Measurements from ENCODE around the gene MAN1A2.

DNA sequence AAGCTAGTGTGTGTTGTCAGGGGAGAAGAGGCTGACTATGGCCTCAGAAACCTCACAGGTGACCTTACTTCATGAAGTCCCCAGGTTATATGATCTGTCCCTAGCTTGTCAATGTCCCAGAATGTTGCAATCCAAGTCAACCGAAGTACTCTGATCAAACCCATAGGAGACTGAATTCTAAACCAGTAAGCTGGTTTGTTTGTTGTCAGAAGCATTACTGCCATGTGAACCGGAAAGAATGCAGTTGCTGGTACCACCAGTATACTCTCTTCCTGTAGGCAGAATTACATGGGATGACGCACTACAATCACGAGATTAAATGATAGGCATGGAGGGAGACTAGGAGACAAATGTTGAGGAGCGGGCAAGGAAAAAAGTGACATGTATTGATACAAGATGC lies 26.1 kb upstream of the MAN1A2 start:
- TF ChIP-seq ZBTB1 (tag by site-specific recombination; IDR thresholded peaks at IDR 0.05) (no peak), ZFP41 (tag by site-specific recombination; IDR thresholded peaks at IDR 0.05; ENCODE audit: borderline replicate concordance) (no peak), ZNF223 (tag by site-specific recombination; IDR thresholded peaks at IDR 0.05) (no peak), ZNF155 (tag by site-specific recombination; IDR thresholded peaks at IDR 0.05) (no peak), ZNF707 (tag by site-specific recombination; IDR thresholded peaks at IDR 0.05) (no peak), YY1 (tag by site-specific recombination; IDR thresholded peaks at IDR 0.05) (no peak), ZNF324 (tag by site-specific recombination; IDR thresholded peaks at IDR 0.05) (no peak)
- TF ChIP-seq, protein P1, sequence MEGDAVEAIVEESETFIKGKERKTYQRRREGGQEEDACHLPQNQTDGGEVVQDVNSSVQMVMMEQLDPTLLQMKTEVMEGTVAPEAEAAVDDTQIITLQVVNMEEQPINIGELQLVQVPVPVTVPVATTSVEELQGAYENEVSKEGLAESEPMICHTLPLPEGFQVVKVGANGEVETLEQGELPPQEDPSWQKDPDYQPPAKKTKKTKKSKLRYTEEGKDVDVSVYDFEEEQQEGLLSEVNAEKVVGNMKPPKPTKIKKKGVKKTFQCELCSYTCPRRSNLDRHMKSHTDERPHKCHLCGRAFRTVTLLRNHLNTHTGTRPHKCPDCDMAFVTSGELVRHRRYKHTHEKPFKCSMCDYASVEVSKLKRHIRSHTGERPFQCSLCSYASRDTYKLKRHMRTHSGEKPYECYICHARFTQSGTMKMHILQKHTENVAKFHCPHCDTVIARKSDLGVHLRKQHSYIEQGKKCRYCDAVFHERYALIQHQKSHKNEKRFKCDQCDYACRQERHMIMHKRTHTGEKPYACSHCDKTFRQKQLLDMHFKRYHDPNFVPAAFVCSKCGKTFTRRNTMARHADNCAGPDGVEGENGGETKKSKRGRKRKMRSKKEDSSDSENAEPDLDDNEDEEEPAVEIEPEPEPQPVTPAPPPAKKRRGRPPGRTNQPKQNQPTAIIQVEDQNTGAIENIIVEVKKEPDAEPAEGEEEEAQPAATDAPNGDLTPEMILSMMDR (tag by site-specific recombination; IDR thresholded peaks at IDR 0.05) = no peak
- TF ChIP-seq, protein P2, sequence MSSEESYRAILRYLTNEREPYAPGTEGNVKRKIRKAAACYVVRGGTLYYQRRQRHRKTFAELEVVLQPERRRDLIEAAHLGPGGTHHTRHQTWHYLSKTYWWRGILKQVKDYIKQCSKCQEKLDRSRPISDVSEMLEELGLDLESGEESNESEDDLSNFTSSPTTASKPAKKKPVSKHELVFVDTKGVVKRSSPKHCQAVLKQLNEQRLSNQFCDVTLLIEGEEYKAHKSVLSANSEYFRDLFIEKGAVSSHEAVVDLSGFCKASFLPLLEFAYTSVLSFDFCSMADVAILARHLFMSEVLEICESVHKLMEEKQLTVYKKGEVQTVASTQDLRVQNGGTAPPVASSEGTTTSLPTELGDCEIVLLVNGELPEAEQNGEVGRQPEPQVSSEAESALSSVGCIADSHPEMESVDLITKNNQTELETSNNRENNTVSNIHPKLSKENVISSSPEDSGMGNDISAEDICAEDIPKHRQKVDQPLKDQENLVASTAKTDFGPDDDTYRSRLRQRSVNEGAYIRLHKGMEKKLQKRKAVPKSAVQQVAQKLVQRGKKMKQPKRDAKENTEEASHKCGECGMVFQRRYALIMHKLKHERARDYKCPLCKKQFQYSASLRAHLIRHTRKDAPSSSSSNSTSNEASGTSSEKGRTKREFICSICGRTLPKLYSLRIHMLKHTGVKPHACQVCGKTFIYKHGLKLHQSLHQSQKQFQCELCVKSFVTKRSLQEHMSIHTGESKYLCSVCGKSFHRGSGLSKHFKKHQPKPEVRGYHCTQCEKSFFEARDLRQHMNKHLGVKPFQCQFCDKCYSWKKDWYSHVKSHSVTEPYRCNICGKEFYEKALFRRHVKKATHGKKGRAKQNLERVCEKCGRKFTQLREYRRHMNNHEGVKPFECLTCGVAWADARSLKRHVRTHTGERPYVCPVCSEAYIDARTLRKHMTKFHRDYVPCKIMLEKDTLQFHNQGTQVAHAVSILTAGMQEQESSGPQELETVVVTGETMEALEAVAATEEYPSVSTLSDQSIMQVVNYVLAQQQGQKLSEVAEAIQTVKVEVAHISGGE (tag by site-specific recombination; conservative IDR thresholded peaks at IDR 0.05; ENCODE audit: low read depth) = no peak
- TF ChIP-seq, protein P3, sequence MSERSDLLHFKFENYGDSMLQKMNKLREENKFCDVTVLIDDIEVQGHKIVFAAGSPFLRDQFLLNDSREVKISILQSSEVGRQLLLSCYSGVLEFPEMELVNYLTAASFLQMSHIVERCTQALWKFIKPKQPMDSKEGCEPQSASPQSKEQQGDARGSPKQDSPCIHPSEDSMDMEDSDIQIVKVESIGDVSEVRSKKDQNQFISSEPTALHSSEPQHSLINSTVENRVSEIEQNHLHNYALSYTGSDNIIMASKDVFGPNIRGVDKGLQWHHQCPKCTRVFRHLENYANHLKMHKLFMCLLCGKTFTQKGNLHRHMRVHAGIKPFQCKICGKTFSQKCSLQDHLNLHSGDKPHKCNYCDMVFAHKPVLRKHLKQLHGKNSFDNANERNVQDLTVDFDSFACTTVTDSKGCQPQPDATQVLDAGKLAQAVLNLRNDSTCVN (tag by site-specific recombination; optimal IDR thresholded peaks at IDR 0.05) = no peak
- TF ChIP-seq, protein P4, sequence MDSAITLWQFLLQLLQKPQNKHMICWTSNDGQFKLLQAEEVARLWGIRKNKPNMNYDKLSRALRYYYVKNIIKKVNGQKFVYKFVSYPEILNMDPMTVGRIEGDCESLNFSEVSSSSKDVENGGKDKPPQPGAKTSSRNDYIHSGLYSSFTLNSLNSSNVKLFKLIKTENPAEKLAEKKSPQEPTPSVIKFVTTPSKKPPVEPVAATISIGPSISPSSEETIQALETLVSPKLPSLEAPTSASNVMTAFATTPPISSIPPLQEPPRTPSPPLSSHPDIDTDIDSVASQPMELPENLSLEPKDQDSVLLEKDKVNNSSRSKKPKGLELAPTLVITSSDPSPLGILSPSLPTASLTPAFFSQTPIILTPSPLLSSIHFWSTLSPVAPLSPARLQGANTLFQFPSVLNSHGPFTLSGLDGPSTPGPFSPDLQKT (IDR thresholded peaks at IDR 0.05; ENCODE audit: borderline replicate concordance, low read depth, low read length) = no peak
